RPMI8226 (cell line): ENCODE results near the gene KRTAP2-4.
"Not testable (repeated sequence)": the region's sequence is repeated elsewhere in the genome, so short reads cannot be mapped to it uniquely, and the experiment has no call there.

ENCODE experiments used
- DNase-seq: peaks from one replicate; pipeline ENCODE4 v3.0.0-alpha.2; 2015

Gene KRTAP2-4, protein sequence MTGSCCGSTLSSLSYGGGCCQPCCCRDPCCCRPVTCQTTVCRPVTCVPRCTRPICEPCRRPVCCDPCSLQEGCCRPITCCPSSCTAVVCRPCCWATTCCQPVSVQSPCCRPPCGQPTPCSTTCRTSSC

DNA sequence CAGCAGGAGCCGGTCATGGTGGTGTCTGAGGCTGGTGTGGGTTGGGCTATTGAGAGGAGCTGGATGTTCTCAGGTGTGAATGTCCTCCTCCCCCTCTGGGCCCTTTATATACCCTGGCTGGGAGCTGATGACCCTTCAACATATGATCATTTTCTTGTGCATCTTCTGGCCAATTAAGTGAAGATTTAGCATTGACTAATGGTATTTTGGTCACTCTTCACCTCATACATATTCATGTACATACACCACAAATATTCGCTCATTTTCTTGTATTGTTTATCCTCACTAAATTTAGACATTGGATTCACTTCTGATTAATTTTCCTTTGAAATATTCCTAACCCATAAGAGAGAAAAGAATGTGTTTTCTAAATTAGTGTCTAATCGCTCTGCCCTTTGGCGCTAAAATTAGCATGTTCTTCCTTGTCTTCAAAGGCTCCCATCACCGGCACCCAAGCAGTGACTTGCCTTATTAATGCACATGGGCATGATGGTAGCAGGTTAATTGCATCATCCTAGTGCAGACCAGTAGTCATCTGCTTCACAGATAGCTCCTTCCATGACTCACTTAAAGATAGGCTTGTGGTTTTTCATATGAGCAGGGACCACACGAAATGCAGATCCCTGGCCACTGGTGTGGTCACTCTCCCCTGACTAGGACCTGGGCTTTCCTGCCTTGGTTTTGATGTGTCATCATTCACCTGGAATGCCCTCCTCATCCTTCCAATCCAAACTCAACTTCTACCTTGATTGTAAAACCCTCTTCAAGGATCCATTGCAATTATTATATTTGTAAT, at the start of gene KRTAP2-4:
TSS of gene KRTAP2-4 (minus strand) at position 51 of the 796 bp plus-strand sequence. CDS start at position 17, 34 bp downstream.
- no peak for DNase-seq

DNA sequence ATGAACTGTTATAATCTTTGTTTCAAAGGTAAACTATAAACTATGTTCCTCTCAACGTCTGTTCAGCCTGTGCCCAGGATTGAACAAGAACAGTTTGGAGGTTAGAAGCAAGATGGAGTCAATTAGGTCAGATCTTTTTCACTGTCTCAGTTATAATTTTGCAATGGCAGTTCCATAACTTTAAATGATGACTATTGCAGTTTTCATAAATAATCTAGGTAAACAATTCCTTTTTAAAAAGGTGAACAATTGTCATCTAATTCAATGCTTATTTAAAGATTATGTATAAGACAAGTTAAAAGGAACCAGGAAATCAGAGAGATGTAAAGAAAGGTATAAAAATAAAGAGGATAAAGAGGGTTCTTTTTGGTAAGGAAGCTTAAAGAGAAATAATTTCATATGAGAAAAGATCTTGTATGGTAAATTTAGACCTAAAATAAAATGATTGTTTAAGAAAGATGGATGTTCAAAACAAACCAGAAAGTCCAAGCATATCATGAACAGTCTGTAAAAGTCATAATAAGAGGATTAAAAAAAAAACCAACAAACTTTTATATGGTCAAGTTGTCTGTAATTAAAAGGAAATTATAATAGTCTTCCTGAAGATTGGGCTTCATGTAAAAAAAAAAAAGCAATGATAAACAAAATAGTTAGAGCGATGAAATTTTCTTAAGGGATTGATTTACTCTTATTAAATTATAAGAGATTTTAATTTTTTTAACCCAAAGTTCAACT, 45.6 kb upstream of the KRTAP2-4 start:
- DNase-seq, result no peak

DNA sequence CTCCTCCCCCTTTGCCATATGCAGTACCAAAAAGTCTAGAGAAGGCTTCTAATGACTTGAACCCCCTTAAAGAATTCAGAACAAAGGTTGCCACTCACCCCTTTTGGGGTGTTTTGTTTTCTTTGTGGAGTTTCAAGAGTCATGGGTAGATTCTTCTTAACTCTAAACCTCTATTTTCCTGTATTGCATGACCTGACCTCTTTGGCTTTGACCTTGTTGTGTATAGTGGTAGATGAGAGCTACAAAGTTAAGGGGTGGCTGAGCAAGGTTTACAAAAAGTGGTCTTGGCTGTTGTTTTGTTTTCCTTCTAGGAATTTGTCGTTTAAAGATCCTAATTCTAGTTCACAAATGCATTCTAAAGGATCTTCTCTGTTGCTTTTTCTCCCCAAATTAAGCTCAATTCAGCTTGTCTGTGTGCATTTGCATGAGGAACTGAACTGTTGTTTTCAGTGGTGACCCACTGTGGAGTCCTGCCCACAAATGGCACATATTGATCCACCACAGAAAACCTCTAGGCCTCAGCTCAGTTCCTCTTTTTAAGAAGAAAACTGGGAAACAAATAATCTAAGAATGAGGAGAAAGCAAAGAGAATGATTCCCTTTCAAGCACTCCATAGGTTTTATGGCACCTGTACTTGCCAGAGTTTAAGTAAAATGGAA, 43.2 kb upstream of the KRTAP2-4 start:
- DNase-seq, result not testable (repeated sequence)

DNA sequence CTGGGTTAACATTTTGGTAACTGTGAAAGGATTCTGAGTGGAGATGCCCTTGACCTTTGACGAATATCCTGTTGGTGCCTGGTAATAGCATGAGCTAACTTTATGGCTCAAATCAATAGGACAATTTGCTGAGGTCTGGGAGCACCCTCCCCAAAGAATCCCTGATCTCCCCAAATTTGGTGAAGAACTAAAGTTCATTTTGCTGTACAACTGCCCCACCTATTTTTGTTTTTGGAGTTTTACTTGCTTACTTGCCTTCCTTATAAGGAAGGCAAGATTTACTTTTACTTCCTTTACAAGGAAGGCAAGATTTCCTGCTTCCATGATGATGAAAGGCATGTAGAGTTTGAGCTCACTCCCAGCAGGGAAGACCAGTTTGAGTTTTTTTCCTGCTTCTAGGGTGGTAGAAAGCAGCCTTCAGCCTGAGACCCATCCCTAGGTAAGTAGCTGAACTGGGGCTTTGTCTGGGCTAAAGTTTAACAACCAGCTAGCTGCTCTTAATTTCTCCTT, 42.3 kb upstream of the KRTAP2-4 start:
- DNase-seq, result no peak

DNA sequence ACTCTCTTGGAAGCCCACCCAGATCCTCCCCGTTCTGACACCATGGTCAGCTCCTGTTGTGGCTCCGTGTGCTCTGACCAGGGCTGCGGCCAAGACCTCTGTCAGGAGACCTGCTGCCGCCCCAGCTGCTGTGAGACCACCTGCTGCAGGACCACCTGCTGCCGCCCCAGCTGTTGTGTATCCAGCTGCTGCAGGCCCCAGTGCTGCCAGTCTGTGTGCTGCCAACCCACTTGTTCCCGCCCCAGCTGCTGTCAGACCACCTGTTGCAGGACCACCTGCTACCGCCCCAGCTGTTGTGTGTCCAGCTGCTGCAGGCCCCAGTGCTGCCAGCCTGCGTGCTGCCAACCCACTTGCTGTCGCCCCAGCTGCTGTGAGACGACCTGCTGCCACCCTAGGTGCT, 39.7 kb upstream of the KRTAP2-4 start, which contains the start of gene KRTAP4-9:
TSS of gene KRTAP4-9 (plus strand) at position 43 of the 400 bp plus-strand sequence. CDS start at position 43, 0 bp downstream.
- DNase-seq, result not testable (repeated sequence)

DNA sequence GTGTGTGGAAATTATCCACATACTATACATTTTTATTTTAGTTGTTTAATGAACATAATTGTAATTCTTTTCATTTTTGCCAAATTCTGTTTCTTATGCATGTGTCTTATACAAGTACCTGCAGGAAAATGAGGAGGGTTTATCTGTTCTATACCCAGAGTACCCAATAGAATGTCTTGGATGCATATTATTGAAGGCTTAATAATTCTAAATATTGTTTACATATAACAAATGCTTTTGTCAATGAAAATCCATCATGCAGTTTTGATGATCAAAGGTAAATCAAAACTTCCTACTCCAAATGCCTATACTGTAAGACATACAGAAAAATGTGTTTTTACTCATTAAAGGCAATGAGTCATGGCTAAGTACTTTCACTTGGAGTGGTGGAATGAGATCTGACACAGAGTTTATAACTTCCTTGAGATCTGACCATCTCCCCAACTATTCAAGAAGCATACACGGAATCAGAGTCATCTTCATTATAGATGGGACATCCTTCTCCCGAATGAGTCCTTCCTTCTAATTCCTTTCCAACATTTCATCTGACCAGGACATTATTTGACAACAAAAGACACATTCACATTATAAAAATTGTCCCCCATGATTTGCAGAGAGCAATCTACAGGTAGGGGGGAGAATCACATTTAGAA, 38.8 kb upstream of the KRTAP2-4 start:
- not testable (repeated sequence) for DNase-seq

DNA sequence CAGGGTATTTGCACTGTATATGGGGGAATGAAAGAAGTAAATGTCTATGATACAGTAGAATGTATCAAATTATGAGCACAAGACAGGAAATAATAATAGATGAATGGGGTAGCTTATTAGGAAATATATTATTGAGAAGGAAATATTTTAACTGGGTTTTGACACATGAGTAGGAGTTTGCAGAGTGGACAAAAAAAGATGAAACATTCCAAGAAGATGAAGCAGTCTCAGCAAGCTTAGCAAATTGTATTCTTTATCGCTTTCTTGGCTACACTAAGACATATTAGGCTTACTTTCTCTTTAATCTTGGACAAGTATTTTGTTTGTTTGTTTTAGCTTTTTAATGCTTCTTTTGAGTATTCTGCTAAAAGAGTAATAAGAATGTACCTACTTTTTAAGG, 38.2 kb upstream of the KRTAP2-4 start:
- DNase-seq, result no peak

DNA sequence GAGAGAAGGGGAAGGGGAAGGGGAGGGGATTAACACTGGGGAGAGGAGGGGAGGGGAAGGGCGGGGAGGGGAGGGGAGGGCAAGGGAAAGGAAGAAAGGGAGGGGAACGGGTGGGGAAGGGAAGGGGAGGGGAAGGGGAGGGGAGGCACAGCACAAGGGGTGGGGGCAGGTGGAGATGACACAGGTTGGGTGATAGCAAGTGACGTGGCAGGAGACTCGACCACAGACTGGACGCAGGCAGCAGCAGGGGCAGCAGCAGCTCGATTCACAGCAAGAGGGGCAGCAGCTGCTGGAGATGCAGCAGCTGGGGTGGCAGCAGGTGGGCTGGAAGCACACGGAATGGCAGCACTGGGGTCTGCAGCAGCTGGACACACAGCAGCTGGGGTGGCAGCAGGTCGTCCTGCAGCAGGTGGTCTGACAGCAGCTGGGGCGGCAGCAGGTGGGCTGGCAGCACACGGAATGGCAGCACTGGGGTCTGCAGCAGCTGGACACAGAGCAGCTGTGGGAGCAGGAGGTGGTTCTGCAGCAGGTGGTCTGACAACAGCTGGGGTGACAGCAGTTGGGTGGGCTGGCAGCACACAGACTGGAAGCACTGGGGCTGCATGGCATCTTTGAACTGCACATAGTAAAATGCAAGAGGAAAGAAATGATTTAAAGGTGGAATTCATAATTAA, 36.0 kb upstream of the KRTAP2-4 start, which contains the start of gene KRTAP4-16:
TSS of gene KRTAP4-16 (minus strand) at position 624 of the 674 bp plus-strand sequence. CDS start at position 624, 0 bp downstream.
- no peak for DNase-seq

DNA sequence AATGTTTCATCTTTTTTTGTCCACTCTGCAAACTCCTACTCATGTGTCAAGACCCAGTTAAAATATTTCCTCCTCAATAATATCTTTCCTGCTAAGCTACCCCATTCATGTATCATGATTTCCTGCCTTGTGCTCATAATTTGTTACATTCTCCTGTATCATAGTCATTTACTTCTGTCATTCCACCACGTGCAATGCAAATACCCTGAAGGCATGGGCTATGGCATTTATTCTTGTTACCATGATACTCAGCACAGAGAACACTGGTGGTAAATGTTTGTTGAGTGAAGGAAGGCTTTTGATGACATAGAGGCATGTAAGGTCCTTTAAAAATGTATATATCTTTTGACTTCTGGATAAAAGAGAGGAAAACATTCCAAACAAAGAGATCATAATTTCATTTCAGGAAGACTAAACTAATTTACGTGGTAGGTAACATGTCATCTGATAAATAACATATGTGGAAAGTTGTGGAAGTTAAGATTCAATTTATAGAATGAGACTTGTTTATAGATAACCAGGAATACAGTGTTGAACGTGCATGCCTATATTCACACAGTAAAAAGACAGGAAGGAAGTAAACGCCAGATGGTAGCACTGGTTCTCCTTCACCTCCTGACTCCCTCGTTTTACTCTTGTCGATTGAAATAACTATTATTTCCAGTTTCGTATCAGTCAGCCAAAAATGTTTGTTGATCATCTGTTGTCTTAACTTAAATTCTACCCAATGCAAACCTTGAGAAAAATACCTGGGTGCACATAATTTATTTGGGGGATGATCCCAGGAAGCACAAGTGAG, 34.2 kb upstream of the KRTAP2-4 start:
- DNase-seq, result not testable (repeated sequence)

DNA sequence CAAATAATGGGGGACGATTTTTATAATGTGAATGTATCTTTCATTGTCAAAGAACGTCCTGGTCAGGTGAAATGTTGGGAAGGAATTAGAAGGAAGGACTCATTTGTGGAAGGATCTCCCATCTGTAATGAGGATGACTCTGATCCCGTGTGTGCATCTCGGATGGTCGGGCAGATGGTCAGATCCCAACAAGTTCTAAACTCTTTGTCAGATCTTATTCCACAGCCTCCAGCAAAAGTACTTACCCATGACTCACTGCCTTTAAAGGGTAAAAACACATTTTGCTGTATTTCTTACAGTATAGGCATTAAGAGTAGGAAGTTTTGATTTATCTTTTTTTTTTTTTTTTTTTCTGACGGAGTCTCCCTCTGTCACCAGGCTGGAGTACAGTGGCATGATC, 32.8 kb upstream of the KRTAP2-4 start:
- DNase-seq, result no peak

DNA sequence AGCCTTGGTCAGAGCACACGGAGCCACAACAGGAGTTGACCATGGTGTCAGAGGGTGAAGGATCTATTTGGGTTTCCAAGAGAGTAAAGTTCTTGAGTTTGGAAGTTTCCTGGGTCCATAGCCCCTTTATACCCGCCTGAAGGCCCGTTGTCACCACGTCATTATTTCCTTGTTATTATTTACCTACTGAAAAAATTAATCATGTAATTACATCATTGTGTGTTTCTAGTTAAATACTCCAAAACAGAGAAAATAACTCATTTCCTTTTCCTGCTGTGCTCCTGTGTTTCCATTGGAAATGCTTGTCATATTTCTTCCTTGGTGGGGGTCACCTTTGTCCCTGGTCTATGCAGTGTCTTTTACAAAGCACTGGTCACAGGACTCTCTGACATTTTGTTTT, 32.4 kb upstream of the KRTAP2-4 start, which contains the start of gene KRTAP4-8:
TSS of gene KRTAP4-8 (minus strand) at position 101 of the 400 bp plus-strand sequence. CDS start at position 43, 58 bp downstream.
- DNase-seq, result no peak

DNA sequence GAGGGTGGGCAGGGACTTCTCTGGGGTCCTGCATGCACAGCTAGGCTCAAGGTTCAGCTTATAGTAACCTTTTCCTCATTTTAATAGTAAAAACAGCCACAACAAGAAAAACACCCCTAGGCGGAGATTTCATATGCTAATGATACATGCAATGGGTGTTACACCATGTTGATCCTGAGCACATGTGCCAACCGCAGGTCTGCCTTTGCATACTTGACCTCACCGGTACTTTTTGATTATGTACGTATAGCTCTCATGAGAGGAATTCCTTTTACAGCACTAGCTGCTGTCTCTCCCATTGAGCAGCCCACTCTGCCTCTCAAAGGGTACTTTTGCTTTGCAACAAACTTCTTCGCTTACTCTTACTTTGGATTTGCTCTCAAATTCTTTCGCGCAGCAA, 30.4 kb upstream of the KRTAP2-4 start:
- no peak for DNase-seq

DNA sequence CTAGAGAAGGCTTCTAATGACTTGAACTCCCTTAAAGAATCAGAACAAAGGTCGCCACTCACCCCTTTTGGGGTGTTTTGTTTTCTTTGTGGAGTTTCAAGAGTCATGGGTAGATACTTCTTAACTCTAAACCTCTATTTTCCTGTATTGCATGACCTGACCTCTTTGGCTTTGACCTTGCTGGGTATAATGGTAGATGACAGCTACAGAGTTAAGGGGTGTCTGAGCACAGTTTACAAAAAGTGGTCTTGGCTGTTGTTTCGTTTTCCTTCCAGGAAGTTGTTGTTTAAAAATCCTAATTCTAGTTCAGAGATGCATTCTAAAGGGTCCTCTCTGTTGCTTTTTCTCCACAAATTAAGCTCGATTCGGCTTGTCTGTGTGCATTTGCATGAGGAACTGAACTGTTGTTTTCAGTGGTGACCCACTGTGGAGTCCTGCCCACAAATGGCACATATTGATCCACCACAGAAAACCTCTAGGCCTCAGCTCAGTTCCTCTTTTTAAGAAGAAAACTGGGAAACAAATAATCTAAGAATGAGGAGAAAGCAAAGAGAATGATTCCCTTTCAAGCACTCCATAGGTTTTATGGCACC, 23.2 kb upstream of the KRTAP2-4 start:
- DNase-seq, result not testable (repeated sequence)

DNA sequence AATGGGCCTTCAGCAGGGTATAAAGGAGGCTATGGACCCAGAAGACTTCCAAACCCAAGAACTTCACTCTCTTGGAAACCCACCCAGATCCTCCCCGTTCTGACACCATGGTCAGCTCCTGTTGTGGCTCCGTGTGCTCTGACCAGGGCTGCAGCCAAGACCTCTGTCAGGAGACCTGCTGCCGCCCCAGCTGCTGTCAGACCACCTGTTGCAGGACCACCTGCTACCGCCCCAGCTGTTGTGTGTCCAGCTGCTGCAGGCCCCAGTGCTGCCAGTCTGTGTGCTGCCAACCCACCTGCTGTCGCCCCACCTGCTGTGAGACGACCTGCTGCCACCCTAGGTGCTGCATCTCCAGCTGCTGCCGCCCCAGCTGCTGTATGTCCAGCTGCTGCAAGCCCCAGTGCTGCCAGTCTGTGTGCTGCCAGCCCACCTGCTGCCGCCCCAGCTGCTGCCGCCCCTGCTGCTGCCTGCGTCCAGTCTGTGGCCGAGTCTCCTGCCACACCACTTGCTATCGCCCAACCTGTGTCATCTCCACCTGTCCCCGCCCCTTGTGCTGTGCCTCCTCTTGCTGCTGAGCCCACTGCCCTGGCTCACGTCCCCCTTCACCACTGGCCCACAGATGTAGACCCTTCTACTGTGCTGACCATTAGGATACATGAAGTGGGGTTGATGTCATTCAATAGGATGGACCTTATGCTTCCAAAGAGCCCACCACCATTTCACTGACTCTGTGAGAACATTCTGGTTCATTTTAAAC, 18.6 kb upstream of the KRTAP2-4 start, which contains the start of gene KRTAP4-7:
TSS of gene KRTAP4-7 (plus strand) at position 51 of the 757 bp plus-strand sequence. CDS start at position 108, 57 bp downstream.
- DNase-seq, result not testable (repeated sequence)

DNA sequence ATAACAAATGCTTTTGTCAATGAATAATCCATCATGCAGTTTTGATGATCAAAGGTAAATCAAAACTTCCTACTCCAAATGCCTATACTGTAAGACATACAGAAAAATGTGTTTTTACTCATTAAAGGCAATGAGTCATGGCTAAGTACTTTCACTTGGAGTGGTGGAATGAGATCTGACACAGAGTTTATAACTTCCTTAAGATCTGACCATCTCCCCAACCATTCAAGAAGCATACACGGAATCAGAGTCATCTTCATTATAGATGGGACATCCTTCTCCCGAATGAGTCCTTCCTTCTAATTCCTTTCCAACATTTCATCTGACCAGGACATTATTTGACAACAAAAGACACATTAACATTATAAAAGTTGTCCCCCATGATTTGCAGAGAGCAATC, 17.7 kb upstream of the KRTAP2-4 start:
- DNase-seq, result not testable (repeated sequence)

DNA sequence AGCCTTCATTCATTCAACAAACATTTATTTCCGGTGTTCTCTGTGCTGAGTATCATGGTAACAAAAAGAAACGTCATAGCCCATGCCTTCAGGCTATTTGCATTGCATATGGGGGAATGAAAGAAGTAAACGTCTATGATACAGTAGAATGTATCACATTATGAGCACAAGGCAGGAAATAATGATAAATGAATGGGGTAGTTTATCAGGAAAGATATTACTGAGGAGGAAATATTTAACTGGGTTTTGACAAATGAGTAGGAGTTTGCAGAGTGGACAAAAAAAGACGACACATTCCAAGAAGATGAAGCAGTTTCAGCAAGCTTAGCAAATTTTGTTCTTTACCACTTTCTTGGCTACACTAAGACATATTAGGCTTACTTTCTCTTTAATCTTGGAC, 16.9 kb upstream of the KRTAP2-4 start:
- no peak for DNase-seq

DNA sequence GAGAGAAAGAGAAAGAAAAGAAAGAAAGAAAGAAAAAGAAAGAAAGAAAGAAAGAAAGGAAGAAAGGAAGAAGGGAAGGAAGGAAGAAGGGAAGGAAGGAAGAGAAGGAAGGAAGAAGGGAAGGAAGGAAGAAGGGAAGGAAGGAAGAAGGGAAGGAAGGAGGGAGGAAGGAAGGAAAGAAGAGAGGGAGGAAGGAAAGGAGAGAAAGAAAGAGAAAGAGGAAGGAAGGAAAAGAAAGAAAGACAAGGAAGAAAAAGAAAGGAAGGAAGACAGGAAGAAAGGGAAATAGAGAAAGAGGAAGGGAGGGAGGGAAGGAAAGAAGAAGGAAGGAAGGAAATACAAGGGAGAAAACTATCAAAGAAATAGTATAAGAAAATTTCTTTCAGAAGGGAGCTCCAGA, 11.1 kb upstream of the KRTAP2-4 start:
- no peak for DNase-seq

DNA sequence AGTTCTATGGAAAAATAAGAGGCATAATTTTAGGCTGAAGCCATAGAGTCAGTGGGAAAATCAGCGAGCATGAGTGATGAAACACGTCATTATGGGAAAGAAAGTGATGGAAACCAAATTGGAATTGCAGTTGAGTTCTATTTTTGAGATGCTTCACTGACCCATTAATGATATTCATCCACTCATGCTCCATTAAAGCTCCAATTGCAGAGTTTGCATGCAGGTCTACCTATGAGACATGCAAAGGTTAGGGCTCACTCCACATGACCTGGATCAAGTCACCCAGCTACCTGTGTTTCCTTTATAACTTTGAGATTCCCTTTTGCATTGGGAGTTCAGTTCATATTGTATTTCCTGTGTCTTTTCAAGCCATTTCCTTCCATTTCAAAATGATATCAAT, 8.0 kb upstream of the KRTAP2-4 start:
- no peak for DNase-seq
